NT2/D1 (cell line): ENCODE data around the gene PIGU.
"Not testable (repeated sequence)": the region's sequence is repeated elsewhere in the genome, so short reads cannot be mapped to it uniquely, and the experiment has no call there.

Source experiments
- SUZ12 ChIP-seq: IDR thresholded peaks from 2 replicates; pipeline ENCODE4 v1.6.1; 2011; ENCODE audit not compliant: insufficient read length, insufficient read depth; ENCODE audit errors: extremely low read depth
- YY1 ChIP-seq: IDR thresholded peaks from 2 replicates; pipeline ENCODE4 v1.6.1; 2011; ENCODE audit not compliant: insufficient read length, insufficient read depth
- ZNF274 ChIP-seq: IDR thresholded peaks from 2 replicates; pipeline ENCODE4 v1.6.1; 2011; ENCODE audit warnings: mild to moderate bottlenecking, low read depth, low read length

GRCh38 chr20:34713944-34714515 is 37.1 kb upstream of the PIGU start:
- not testable (repeated sequence) for TF ChIP-seq YY1, SUZ12, ZNF274
